ENCODE data around the gene CNTLN.
"Not testable (repeated sequence)": the region's sequence is repeated elsewhere in the genome, so short reads cannot be mapped to it uniquely, and the experiment has no call there.

Gene CNTLN

DNA sequence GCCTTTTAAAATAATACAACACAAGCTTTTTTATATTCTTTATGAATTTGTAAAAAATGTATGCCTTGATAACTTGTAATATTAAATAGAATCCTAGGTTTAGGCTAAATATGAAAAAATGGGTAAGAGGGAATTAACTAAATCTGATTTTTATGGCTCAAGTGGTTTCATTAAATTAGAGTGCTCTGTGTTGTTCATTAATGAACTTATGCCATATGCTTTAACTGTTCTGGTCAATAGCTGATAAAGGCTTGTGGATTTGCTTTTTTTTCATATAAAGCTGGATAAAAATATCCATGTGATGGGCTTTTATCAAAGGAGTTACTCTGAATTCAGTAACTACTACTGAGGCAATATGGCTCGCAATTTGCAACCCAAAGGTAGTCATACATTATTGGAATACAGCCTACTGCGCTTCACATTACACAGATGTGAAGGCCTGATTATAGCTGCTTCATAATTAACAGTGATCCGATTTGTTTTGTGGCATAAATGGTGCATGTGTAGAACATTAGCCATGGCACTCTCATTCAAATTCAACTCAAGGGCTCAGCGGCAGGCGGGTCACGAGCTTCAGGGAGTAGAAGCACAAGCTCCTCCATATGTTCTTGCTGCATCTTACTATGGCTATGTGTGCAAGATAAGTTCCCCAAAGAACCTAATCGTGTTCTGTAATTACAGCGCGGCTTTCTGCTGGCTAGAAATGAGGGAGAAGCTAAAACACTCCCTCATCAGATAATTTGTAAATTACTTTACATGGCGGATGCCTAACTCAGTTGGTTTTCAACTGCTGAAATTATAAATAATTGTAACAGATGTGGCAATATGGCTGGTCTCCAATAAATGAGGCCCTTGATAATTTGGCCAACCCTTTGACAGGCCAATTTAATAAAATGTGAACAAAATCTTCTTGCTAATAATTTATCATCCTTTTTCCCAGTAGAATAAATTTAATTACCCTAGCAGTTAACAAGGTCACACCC, 188.3 kb downstream of the CNTLN start:
- DNase-seq, result no peak

DNA sequence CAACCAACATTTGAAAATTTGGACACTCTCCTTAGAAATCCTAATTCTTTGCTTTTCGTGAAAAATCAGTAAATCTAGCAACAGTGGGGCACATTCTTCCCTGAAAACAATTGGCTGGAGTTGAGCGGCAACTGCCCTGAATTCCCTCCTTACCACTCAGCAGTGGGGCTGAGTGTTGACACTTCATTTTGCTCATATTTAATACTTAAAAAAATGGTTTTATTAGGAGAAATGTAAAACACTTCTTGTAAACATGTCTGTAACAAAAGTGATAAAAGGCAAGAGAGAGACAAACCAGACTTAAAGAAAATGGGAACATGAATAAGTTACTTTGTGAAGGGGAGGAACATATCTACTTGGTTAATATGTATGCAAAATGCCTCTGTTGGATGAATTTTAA, 193.5 kb downstream of the CNTLN start:
- no peak for DNase-seq

DNA sequence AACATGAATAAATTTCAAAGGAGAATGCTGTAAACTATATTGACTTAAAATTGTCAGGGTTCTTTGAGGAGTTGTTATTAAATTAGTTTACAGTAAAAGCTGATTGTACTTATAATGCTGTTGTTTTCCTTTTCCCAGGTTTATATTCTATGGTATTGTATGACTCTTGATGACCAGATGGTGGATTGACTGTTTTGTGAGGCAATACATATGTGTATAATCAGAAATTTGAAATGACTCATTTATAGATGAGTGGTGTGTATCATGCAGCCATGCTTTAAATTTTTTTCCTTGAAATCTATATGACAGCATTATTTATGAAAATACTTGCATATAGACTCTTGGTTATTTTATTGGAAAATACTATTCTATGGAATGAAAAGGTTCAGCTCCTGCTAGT, 195.3 kb downstream of the CNTLN start:
- no peak for DNase-seq

DNA sequence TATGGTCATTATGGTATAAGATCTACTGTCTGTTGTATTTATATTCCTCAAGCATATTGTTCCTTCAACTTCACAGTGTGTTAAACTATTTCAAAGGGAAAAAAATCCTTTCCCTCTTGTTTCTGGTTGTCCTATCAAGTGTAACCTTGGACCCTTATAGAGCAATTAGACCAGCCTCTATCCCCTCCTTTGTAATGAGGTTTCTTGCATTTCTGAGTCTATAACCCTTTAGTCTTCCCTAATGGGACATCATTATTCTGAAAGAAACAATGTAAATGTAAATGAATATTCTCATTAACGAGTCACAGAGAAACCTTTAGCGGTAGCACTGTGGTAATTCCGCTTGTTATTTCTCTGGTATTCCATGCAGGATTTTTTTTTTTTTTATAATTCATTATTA, 197.3 kb downstream of the CNTLN start:
- no peak for DNase-seq

DNA sequence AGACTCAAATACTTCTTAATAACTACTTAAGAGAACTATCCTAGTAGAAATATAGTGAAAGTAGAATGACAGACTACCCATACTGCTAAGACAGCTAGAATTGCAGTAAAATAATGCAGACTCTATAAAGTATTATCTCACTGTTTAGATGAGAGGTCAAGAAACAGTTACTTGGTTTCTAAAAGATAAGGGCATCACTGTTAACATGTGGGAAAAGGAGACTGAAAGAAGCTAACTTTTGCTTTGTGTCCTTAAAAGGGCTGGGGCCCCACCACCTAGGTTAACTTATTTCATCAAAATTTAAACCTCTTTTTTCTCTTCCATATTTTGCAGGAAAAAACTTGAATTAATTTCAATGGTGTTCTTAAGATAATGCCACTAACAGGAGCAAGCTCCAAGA, 204.3 kb downstream of the CNTLN start:
- no peak for DNase-seq

DNA sequence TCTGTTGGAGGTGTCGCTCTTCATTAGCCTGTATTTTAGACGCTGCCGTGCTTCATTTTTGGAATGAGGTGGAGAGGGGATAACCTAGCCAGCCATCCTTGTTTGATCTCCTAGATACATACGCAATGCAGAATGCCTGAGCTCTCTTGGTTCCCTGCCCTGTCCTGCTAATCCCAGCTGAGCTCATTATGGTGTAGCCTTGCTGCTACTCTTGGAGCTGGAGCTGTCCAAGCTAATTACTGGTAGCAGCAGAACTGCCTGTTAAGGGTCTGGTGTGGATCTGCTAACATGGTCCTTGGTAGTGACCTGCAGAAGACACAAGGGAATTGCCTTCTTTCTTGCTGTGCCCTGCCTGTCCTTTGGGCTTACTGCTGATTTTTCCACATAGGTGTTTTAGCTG, 207.9 kb downstream of the CNTLN start:
- DNase-seq, result no peak

DNA sequence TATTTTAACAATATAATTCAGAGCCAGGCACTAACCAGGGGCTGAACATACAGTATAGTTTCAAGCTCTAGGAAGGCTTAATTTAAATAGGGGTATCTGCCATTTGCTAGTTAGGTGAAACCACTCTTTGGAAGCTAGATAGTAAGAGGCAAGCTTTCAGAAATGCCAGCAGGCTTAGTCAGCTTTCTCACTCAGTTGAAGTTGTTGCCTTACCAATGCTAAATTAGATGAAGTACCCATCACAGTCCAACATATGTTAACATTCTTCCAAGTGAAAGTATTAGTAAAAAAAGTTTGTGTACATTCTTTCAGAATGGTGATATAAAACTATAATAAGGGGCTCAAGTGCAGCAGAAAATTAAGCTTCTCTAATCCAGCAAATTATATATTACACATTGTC, 215.0 kb downstream of the CNTLN start:
- DNase-seq, result no peak

DNA sequence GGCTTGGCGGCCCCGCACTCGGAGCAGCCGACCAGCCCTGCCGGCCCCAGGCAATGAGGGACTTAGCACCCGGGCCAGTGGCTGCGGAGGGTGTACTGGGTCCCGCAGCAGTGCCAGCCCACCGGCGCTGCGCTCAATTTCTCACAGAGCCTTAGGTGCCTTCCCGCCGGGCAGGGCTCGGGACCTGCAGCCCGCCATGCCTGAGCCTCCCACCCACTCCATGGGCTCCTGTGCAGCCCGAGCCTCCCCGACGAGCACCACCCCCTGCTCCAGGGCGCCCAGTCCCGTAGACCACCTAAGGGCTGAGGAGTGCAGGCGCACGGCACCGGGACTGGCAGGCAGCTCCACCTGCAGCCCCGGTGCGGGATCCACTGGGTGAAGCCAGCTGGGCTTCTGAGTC, 219.2 kb downstream of the CNTLN start:
- not testable (repeated sequence) for DNase-seq

DNA sequence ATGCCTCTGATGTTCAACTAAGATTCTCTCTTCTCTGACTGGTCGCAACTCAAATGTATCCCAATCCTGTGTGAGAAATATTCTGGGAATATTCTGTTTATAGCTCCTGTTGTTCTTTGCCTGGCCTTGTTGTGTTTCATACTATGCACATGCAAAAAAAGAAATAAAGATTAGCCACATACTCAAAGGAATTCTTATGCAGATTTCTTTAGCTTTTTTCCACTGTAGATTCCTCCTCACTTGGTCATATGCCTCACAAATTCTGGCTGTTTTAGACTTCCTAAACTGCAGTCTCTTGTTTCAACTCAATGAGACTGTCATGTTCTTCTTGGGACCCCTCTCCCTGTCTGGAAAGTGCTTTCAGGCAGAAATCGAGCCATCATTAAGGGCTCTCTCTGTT, 226.5 kb downstream of the CNTLN start:
- DNase-seq, result no peak

DNA sequence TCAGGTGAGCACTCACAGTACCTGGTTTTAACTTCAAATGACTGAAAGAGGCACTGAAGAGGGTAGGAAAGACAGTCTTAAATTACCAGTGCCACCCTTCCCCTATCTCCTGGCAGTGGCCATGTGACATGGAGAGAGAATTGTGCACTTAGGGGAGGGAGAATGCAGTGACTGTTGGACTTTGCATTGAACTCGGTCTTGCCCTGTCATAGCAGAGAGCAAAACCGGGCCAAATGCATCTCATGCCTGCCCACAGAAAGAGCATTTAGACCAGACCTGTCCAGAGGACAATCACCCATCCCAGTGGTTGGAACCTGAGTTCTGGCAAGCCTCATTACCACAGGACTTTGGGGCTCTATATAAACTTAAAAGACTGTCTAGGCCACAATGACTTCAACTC, 232.2 kb downstream of the CNTLN start:
- no peak for DNase-seq

DNA sequence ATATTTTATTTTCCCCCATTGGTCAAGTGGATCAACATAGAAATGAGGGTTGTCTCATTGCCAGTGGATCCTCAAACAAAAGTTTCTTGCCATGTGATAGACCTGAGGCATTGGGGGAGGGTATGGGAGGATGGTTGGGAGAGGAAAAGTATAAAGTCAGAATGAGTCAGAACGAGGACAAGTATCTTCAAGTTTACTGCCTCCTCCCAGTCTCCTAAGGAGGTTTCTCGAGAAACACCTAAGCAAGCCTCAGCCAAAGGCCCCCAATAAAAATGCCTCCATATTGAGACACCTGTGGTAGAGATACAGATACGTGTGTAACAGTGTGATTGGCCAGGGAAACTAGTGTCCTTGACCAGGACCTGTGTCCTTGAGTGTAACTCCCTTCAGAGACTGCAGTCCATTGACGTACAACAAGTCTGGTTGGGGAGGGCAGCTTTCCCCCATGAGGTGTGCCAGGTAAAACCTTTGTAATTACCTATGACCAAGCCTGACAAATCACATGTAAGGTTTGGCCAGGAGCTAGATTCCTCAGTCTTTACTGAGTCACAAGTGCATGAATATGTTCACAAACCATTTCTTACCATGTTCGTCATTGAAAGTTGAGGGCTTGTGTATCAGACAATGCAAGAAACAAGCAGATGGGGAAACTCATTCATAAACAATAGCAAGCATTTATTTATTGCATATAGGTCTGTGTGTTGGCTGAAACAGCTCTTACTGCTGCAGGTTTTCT, 245.5 kb downstream of the CNTLN start:
- no peak for DNase-seq

DNA sequence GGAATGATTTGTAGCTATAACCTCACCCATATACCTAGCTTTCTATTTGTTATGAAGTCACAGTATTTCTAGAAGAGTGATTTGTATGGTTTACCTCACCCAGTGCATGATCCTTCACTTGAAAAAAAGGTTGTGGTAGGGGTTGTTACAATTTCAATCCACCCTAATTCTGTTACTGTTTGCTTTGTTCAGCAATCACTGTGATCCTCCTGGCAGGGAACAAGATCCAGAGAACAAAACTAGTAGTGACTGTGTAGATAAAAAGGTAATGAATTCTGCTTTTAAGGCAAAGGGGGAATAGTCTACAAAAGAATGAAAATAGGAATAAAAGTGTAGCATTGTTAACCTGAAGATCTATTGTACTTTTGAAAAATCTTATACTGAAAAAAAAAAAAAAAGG, 252.7 kb downstream of the CNTLN start:
- DNase-seq, result no peak

DNA sequence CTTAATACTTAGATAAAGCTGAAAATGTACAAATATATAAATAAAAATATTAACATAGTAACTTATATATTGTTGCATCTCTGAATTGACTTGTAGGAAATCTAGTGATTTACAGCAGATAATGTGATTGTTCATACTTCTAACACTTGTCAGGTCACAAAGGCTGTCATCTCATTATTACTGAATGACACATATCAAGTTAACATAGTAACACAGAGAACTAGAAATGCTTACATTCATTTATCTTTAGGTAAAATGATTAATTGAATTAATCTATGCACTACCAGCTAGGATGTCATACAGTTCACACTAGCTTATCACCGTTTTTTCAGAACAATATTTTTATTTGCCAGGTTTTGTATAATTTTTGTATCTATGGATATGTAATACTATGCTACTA, 254.2 kb downstream of the CNTLN start:
- DNase-seq, result no peak

DNA sequence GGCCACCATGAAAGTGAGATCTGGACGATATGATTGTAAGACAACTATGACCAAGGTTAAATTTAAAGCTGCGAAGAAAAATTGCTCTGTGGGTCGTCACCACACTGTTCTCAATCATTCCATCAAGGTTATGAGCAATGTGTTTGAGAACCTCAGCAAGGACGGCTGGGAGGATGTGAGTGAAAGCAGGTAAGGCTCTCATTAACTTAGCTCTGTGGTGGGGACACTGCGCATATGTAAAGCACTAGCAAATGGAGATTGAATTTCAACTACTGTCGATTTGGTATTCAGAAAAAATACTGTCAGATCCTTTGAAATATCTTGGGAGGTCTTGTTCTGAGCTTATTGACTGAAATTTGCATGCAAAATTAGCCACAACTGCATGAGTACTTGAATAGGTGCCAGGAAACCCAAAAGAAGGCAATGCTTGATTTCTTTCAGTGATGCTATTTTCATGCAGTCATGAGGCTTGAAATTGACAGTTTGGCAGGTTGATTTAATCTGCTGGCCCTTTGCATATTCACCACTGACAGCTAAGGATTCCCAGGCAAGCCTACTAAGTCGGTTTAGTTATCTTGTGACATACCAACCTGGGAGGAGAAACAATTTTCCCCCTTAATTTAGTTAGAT, 260.2 kb downstream of the CNTLN start:
- no peak for DNase-seq

DNA sequence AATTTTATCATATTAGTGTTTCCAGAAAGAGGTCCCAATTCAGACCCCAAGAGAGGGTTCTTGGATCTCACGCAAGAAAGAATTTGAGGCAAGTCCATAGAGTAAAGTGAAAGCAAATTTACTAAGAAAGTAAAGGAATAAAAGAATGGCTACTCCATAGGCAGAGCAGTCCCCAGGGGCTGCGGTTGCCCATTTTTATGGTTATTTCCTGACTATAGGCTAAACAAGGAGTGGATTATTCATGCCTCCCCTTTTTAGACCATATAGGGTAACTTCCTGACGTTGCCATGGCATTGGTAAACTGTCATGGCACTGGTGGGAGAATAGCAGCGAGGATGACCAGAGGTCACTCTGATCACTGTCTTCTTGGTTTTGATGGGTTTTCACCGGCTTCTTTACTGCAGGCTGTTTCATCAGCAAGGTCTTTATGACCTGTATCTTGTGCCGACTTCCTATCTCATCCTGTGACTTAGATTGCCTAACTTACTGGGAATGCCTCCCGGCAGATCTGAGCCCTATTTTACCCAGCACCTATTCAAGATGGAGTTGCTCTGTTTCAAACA, 262.4 kb downstream of the CNTLN start:
- DNase-seq, result not testable (repeated sequence)

DNA sequence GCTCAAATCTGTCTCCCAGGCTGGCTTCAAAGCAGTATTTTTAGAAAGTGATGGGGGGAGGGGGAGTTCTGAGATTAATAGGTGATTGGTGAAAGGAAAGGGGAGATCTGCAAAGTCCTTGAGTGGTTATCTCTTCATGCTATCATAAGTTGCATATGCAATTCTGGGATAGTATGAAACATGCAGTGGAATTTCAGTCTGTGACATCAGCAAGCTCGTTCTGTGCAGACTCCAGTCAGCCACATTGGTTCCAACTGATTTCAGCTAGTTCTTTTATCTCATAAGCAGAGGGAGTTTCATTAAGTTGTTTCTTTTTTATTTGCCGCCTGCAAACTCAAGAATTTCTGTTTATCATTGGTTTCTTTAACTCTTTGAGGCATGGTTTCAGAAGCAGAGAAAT, 263.5 kb downstream of the CNTLN start:
- DNase-seq, result no peak

DNA sequence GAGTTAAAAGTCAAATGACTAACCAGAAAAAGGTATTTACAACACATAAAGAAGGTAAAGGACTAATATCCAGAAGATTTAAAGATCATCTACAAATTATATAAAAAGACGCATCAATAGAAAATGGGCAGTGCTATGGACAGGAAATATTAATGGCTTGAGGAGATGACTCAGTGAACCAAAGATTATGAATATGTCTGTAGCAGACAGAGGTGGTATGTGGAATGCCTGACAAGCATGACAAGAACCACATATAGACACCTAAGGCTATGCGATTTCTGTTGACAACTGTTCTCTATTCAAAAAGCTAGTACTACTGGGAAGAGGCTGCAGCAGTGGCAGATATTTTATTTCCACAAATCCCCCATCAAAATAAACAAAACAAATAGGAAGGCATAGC, 267.0 kb downstream of the CNTLN start:
- DNase-seq, result no peak

DNA sequence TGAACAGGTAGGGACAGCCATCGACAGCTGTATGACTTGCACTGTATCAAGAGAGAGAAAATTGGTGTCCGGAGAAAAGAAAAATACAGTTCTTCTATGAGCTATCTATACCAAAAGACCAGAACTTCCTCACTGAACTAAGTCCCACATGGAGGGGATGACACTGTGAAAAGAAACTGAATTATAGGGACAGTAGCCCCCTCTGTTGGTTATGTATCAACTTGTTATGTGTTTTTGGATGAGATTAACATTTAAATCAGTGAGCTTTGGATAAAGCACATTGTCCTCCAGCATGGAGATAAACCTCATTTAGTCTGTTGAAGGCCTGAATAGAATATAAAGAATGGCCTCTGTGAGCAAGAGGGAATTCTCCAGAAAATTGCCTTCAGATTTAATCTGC, 267.5 kb downstream of the CNTLN start:
- no peak for DNase-seq

DNA sequence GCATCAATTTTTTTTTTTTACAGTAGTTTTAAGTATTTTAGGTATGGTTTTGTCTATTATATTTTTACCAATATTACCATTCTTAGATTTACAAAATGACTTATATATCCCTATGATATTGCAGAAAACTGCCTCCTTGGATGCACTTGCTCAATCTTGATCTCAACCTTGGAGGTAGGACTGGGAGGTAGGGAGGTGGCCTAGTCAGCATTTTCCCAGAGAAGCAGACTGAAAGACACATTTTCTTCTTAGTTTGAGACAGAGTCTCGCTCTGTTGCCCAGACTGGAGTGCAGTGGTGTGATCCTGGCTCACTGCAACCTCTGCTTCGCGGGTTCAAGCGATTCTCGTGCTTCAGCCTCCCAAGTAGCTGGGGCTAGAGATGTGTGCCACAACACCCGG, 268.7 kb downstream of the CNTLN start:
- no peak for DNase-seq

DNA sequence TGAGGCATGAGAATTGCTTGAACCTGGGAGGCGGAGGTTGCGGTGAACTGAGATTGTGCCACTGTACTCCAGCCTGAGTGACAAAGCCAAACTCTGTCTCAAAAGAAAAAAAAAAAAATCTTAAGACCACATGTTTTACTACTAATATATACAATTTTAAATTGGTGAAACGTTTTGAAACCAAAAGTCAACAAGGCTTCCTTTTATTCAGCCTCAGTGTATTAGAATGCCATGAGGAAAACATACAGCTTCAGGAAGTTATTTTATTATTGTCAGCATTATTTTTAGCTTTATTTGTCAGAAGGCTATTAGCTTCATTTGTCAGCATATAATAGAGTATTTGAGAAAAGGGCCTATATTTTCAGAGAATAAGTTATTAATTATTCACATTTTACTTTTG, 280.1 kb downstream of the CNTLN start:
- DNase-seq, result no peak

DNA sequence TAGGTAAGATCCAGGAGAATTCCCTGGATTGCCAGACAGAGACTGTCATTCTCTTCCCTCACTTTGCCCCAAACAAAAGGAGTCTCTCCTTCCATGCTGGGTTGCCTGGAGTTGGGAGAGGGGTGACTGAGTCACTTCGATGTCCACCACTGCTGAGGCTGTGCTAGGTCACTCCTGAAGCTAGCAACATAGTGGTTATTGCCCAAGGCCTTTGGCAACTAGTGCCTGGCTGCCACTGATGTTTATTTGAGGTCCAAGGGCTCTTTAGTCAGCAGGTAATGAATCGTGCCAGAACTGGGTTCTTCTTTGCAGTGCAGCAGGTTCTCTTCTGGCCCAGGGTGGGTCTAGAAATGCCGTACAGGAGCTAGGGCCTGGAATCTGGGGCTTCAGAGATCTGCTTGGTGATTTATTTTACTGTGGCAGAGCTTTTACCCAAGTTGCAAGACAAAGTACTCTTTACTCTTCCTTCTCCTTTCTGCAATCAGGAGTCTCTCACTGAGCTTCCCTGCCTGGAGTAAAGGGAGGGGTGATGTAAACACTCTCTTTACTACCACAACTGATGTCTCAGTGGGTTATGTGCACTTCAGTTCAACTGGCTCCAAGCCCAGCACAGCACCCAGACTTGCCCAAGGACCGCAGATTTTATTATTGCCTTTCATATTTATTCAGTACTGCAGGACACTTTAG, 288.3 kb downstream of the CNTLN start:
- no peak for DNase-seq

DNA sequence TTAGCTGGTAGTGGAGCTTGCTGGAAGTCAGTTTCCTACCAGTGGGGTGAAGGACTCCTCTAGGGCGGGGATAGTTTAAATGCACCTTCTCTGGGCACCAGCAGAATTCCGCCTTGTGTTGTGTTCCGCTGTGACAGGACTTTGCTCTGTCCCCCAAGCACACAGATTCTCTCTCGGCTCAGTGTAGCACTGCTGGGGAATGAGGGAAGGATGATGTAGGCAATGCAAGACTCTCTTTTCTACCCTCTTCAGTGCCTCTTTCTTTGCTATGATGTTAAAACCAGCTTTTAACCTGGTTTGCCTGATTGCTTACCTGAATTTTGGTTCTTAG, 288.8 kb downstream of the CNTLN start:
- no peak for DNase-seq

DNA sequence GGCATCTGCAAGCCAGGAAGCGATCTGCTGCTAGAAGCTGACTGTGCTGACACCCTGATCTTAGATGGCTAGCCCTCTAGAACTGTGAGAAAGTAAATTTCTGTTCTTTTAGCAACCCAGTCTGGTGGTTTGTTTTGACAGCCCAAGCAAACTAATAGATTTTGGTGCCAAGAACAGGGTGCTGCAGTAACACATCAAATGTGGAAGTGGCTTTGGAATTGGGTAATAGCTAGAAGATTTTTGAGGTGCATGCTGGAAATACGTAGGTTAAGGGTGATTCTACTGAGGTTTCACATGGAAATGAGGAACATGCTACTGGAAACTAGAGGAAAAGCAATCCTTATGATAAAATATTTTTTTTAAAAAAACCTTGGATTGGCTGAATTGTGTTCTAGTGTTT, 290.5 kb downstream of the CNTLN start:
- DNase-seq, result no peak

All from NCI-H1436 treated with DMSO at 0.1 percent for 48 hours (cell line).